MCF 10A (cell line): ENCODE measurements around the gene PRCD. TPM values are rescaled to one million over a fixed set of nuclear protein-coding genes. Genes with fewer than 3 reads are reported as not detected.

Source experiments
- BruUV-seq: library from RNA; stranded (reverse); fragments of 400-500 nt; replicated peaks from 2 replicates; lab custom pipeline; 2021; lab: Mats Ljungman, UMichigan
- CTCF ChIA-PET: fragments of 300-600 bp; sonication (Branson Sonifier 250); formaldehyde crosslinking; extraction: SDS; loops from one replicate; lab custom pipeline; 2021; ENCODE audit warnings: antibody characterized with exemption, inconsistent platforms; lab: Yijun Ruan, JAX
- POLR2A ChIA-PET: fragments of 300-600, 350-650 bp; sonication (Branson Sonifier 250); formaldehyde crosslinking; extraction: SDS; loops from one replicate; lab custom pipeline; 2020; ENCODE audit warnings: antibody characterized with exemption, inconsistent platforms; lab: Yijun Ruan, JAX
- DNase-seq: peaks from one replicate; pipeline ENCODE4 v3.0.0-alpha.2; 2018; ENCODE audit not compliant: unreplicated experiment
- H3K27ac Mint-ChIP-seq: one replicate; pipeline ENCODE4 v1.8.0; 2022; ENCODE audit warnings: mild to moderate bottlenecking, low read depth, mixed read lengths; ENCODE audit not compliant: unreplicated experiment
- H3K27me3 Mint-ChIP-seq: one replicate; pipeline ENCODE4 v1.8.0; 2022; ENCODE audit warnings: mixed read lengths; ENCODE audit not compliant: insufficient read depth, unreplicated experiment
- H3K36me3 Mint-ChIP-seq: one replicate; pipeline ENCODE4 v1.8.0; 2022; ENCODE audit warnings: mild to moderate bottlenecking, moderate library complexity, mixed read lengths; ENCODE audit not compliant: insufficient read depth, unreplicated experiment
- H3K4me1 Mint-ChIP-seq: one replicate; pipeline ENCODE4 v1.8.0; 2022; ENCODE audit warnings: mixed read lengths; ENCODE audit not compliant: insufficient read depth, unreplicated experiment
- H3K4me3 Mint-ChIP-seq: one replicate; pipeline ENCODE4 v1.8.0; 2022; ENCODE audit warnings: mild to moderate bottlenecking, moderate library complexity, mixed read lengths; ENCODE audit not compliant: unreplicated experiment
- H3K9me3 Mint-ChIP-seq: one replicate; pipeline ENCODE4 v1.8.0; 2022; ENCODE audit warnings: mixed read lengths; ENCODE audit not compliant: unreplicated experiment
- intact Hi-C: fragments of 100-400 bp; cut with micrococcal nuclease; formaldehyde crosslinking; loops from 2 replicates; pipeline ENCODE4 v1.14.1; 2022
- total RNA-seq: library from RNA; stranded (reverse); gene quantifications from 2 replicates; pipeline ENCODE4 v1.2.3, GENCODE V29; 2022
- TF ChIP-seq, protein P1 (sequence below): fragments of 200-600 bp; IDR thresholded peaks from one replicate; pipeline ENCODE4 v1.8.0; 2022; ENCODE audit warnings: antibody characterized with exemption, mild to moderate bottlenecking; ENCODE audit not compliant: unreplicated experiment

The PRCD gene
- total RNA-seq, 1 experiment from 2014 or later = not detected

GRCh38 chr17:76492123-76492988, 47.5 kb upstream of the PRCD start:
- Mint-ChIP-seq H3K4me3 (no peak overlapping the region), H3K27ac (no peak overlapping the region), H3K4me1 (peaks cover 13% of the 10 kb centered on the region), H3K9me3 (no peaks in the 10 kb centered on the region), H3K27me3 (no peaks in the 10 kb centered on the region), H3K36me3 (no peaks in the 10 kb centered on the region)
- TF ChIP-seq, protein P1, sequence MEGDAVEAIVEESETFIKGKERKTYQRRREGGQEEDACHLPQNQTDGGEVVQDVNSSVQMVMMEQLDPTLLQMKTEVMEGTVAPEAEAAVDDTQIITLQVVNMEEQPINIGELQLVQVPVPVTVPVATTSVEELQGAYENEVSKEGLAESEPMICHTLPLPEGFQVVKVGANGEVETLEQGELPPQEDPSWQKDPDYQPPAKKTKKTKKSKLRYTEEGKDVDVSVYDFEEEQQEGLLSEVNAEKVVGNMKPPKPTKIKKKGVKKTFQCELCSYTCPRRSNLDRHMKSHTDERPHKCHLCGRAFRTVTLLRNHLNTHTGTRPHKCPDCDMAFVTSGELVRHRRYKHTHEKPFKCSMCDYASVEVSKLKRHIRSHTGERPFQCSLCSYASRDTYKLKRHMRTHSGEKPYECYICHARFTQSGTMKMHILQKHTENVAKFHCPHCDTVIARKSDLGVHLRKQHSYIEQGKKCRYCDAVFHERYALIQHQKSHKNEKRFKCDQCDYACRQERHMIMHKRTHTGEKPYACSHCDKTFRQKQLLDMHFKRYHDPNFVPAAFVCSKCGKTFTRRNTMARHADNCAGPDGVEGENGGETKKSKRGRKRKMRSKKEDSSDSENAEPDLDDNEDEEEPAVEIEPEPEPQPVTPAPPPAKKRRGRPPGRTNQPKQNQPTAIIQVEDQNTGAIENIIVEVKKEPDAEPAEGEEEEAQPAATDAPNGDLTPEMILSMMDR = no peak
- ChIA-PET POLR2A (interaction anchor here (0.5 to 1.1 kb wide), 4 partner anchors 64 to 387 kb away, joined by 3 to 5 read pairs (median 4); partner anchors contain the start of gene UBALD2), CTCF (interaction anchor here (0.5 to 3.2 kb wide), 6 partner anchors 15 to 371 kb away, joined by 3 to 10 read pairs (median 4); partner anchors contain the start of gene AANAT)
- DNase-seq = no peak
- intact Hi-C loops = no loop called here
- BruUV-seq = no TSS peak

DNA sequence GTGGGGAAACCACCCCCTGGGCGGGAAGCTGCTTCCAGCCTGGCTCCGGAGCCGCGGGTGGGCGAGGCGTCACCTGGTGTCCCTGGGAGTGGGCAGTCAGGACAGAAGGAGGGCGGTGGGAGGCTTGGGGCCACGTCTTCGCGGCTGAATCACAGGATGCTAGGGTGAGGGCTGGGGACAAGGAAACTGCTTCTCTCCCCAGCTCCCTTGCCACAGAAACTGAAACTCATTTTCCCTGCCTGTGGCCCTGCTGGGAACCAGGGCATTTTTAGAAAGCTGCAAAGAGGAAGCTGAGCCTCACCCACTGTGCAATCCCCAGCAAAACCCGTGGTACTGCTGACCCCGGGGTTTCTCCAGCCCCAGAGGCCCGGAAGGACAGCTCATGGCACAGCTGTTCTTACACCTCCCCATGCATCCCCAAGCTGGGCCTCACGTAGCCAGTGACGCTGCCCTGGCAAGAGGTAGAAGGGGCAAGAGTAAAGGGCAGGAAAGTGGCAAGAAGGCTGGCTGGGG, 46.8 kb upstream of the PRCD start:
- no peaks in the 10 kb centered on the region for H3K9me3 Mint-ChIP-seq
- CTCF ChIA-PET = interaction anchor here (0.5 to 3.2 kb wide), 3 partner anchors 14 to 372 kb away, joined by 3 to 10 read pairs (median 5); partner anchors contain the start of gene AANAT
- no peak overlapping the region for H3K4me3 Mint-ChIP-seq
- peaks cover 20% of the 10 kb centered on the region for H3K4me1 Mint-ChIP-seq
- intact Hi-C loops = no loop called here
- BruUV-seq = no TSS peak
- H3K27ac Mint-ChIP-seq = no peak overlapping the region
- DNase-seq = peak; percentile 68
- POLR2A ChIA-PET = interaction anchor here (0.6 to 1.1 kb wide), 5 partner anchors 38 to 228 kb away, joined by 3 to 5 read pairs (median 3); partner anchors contain the start of gene UBALD2
- H3K36me3 Mint-ChIP-seq = peaks cover 2% of the 10 kb centered on the region
- TF ChIP-seq, protein P1 = no peak
- H3K27me3 Mint-ChIP-seq = no peaks in the 10 kb centered on the region

DNA sequence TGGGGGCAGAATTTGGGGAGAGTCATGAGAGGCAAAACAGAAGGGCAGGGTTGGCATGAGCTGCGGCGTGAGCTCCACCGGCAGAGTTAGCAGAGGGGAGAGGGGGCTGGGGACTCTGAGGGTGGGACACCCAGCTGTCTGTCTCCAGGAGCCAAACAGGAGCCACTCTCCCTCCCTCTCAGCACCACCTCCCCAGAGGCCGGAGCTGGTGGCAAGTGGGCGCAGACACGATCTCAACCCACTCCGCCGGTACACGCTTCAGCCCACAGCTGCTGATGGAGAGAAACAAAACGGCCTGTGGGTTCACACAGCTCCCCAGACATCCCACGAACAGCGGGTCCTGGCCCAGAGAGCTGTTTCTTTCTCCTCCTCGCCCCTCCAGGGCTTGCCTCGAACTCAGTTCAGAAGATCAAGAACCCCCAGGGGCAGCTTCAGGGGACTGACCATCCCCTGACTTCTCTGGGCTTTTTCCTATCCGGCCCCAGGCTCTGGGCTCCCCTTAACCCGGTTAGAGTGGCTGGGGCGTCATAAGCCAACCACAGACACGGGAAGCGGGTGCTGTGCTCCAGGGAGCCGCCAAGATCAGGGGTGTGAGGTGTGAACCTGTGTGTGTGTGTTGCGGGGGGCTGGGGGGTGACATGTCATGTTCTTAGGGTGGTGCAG, 46.2 kb upstream of the PRCD start:
- no peaks in the 10 kb centered on the region for H3K9me3 Mint-ChIP-seq
- ChIA-PET POLR2A (interaction anchor here (0.6 to 1.1 kb wide), 5 partner anchors 38 to 229 kb away, joined by 3 to 5 read pairs (median 3); partner anchors contain the start of gene UBALD2), CTCF (interaction anchor here (0.6 to 2.1 kb wide), 2 partner anchors 14 to 128 kb away, joined by 3 to 5 read pairs; no protein-coding TSS in a partner anchor)
- peaks cover 26% of the 10 kb centered on the region for H3K4me1 Mint-ChIP-seq
- peaks cover 5% of the 10 kb centered on the region for H3K36me3 Mint-ChIP-seq
- TF ChIP-seq, protein P1 = no peak
- no peak for DNase-seq
- H3K27me3 Mint-ChIP-seq = no peaks in the 10 kb centered on the region
- intact Hi-C loops = no loop called here
- BruUV-seq = no TSS peak
- H3K4me3 Mint-ChIP-seq = no peak overlapping the region
- H3K27ac Mint-ChIP-seq = no peak overlapping the region
